DND-41 (cell line): ENCODE results near the gene MBOAT1.

Source experiments
- ATAC-seq: fragments of 200-7000 bp; cut with Tn5 transposase; 3 replicates; pipeline ENCODE4 v1.9.1; 2021; ENCODE audit warnings: low read depth; ENCODE audit not compliant: insufficient read depth
- DNase-seq: peaks from one replicate; pipeline ENCODE4 v3.0.0-alpha.2; 2020
- H2AFZ ChIP-seq: 2 replicates; pipeline ENCODE4 v1.6.0; 2012; ENCODE audit warnings: low read depth, low read length
- H3K27ac ChIP-seq: 2 replicates; pipeline ENCODE4 v1.5.1; 2012; ENCODE audit warnings: low read length, inconsistent platforms
- H3K27me3 ChIP-seq: fragments of 200-600 bp; sonication (generic); 2 replicates; pipeline ENCODE4 v1.6.0; 2012; ENCODE audit warnings: low read length, mild to moderate bottlenecking, inconsistent platforms; ENCODE audit not compliant: insufficient read depth, poor library complexity
- H3K36me3 ChIP-seq: 2 replicates; pipeline ENCODE4 v1.5.1; 2012; ENCODE audit warnings: low read length, inconsistent platforms; ENCODE audit not compliant: insufficient read depth
- H3K4me1 ChIP-seq: 2 replicates; pipeline ENCODE4 v1.5.1; 2012; ENCODE audit warnings: mild to moderate bottlenecking, low read length; ENCODE audit not compliant: insufficient read depth
- H3K4me2 ChIP-seq: 2 replicates; pipeline ENCODE4 v1.6.0; 2012; ENCODE audit warnings: mild to moderate bottlenecking, moderate library complexity, low read length, inconsistent platforms; ENCODE audit not compliant: insufficient read depth
- H3K4me3 ChIP-seq, 2 experiments: fragments of 200-600 bp in 1 of 2; shearing (Covaris generic) in 1 of 2; 2 replicates each; pipeline ENCODE4 v1.5.1; 2012 to 2016; ENCODE audit warnings: inconsistent platforms in 2 of 2, low read length in 2 of 2, mild to moderate bottlenecking in 2 of 2, low read depth in 1 of 2, moderate library complexity in 1 of 2
- H3K79me2 ChIP-seq: 2 replicates; pipeline ENCODE4 v1.6.0; 2012; ENCODE audit warnings: low read length, inconsistent platforms; ENCODE audit not compliant: insufficient read depth
- H3K9ac ChIP-seq: 2 replicates; pipeline ENCODE4 v1.6.0; 2012; ENCODE audit warnings: low read depth, mild to moderate bottlenecking, inconsistent platforms, low read length, moderate library complexity
- H3K9me3 ChIP-seq: 2 replicates; pipeline ENCODE4 v1.5.1; 2012; ENCODE audit warnings: low read length, moderate library complexity, mild to moderate bottlenecking, inconsistent platforms; ENCODE audit not compliant: insufficient read depth, severe bottlenecking
- H4K20me1 ChIP-seq: 2 replicates; pipeline ENCODE4 v1.6.0; 2012; ENCODE audit warnings: low read length; ENCODE audit not compliant: insufficient read depth
- CTCF ChIP-seq: IDR thresholded peaks from 2 replicates; pipeline ENCODE4 v1.5.1; 2012; ENCODE audit warnings: borderline replicate concordance, low read length, moderate library complexity, mild to moderate bottlenecking; ENCODE audit not compliant: poor library complexity, severe bottlenecking; ENCODE audit errors: extremely low read depth
- EZH2 ChIP-seq: IDR thresholded peaks from 3 replicates; pipeline ENCODE4 v1.6.1; 2012; ENCODE audit warnings: borderline replicate concordance, low read depth, mild to moderate bottlenecking, moderate library complexity, low read length, inconsistent platforms; ENCODE audit not compliant: severe bottlenecking

The MBOAT1 gene

GRCh38 chr6:20191992-20192391 is 20.3 kb downstream of the MBOAT1 start:
- H3K36me3 ChIP-seq = peaks cover 14% of the 10 kb centered on the region; the same call in 1 of the 2 replicates
- no peaks in the 10 kb centered on the region for H3K4me1 ChIP-seq
- no peak for DNase-seq
- H3K4me3 ChIP-seq = no peak overlapping the region
- ATAC-seq = no peak
- H3K27ac ChIP-seq = no peak overlapping the region
- peaks cover 58% of the 10 kb centered on the region for H3K79me2 ChIP-seq
- no peak overlapping the region for H2AFZ ChIP-seq
- no peaks in the 10 kb centered on the region for H4K20me1 ChIP-seq
- H3K27me3 ChIP-seq = no peaks in the 10 kb centered on the region
- no peaks in the 10 kb centered on the region for H3K9me3 ChIP-seq
- no peak overlapping the region for H3K9ac ChIP-seq
- TF ChIP-seq CTCF (no peak), EZH2 (no peak)
- H3K4me2 ChIP-seq = no peak overlapping the region

GRCh38 chr6:20188630-20189075 is 23.6 kb downstream of the MBOAT1 start:
- Histone ChIP-seq H3K4me3 (no peak overlapping the region), H3K27me3 (no peaks in the 10 kb centered on the region), H2AFZ (no peak overlapping the region), H3K4me2 (no peak overlapping the region), H3K9me3 (no peaks in the 10 kb centered on the region), H4K20me1 (no peaks in the 10 kb centered on the region), H3K9ac (no peak overlapping the region), H3K4me1 (no peaks in the 10 kb centered on the region), H3K79me2 (peaks cover 50% of the 10 kb centered on the region), H3K36me3 (peaks cover 20% of the 10 kb centered on the region), H3K27ac (no peak overlapping the region)
- no peak for DNase-seq
- TF ChIP-seq EZH2 (no peak), CTCF (no peak)
- ATAC-seq = no peak

GRCh38 chr6:20186981-20187380 is 25.3 kb downstream of the MBOAT1 start:
- TF ChIP-seq CTCF = no peak
- TF ChIP-seq EZH2 = no peak
- Histone ChIP-seq H3K4me3 (no peak overlapping the region), H3K79me2 (peaks cover 58% of the 10 kb centered on the region), H2AFZ (no peak overlapping the region), H3K4me1 (no peaks in the 10 kb centered on the region), H3K9me3 (no peaks in the 10 kb centered on the region), H3K4me2 (no peak overlapping the region), H3K27me3 (no peaks in the 10 kb centered on the region), H3K9ac (no peak overlapping the region), H4K20me1 (peaks cover 10% of the 10 kb centered on the region; the same call in 1 of the 2 replicates), H3K27ac (no peak overlapping the region), H3K36me3 (peaks cover 25% of the 10 kb centered on the region)
- DNase-seq (no peak), ATAC-seq (no peak)

- TF ChIP-seq EZH2 (no peak), CTCF (no peak)
- peaks cover 53% of the 10 kb centered on the region for H3K79me2 ChIP-seq
Observed at GRCh38 chr6:20183706-20184105, 28.6 kb downstream of the MBOAT1 start.

More at GRCh38 chr6:20183706-20184105, 28.6 kb downstream of the MBOAT1 start:
- Histone ChIP-seq H3K9me3 (no peaks in the 10 kb centered on the region), H2AFZ (no peak overlapping the region), H4K20me1 (peaks cover 14% of the 10 kb centered on the region; the same call in 1 of the 2 replicates), H3K4me3 (no peak overlapping the region), H3K36me3 (peaks cover 24% of the 10 kb centered on the region), H3K4me2 (no peak overlapping the region), H3K9ac (no peak overlapping the region), H3K27me3 (no peaks in the 10 kb centered on the region), H3K4me1 (no peaks in the 10 kb centered on the region), H3K27ac (no peak overlapping the region)
- ATAC-seq = no peak
- no peak for DNase-seq
